Gastrocnemius medialis (tissue), 4 donors: ENCODE measurements around the gene ACTL7A. TPM values are rescaled to one million over a fixed set of nuclear protein-coding genes. Genes with fewer than 3 reads are reported as not detected.

Source experiments
- ATAC-seq, 2 donors: fragments of 150-250 bp; one replicate each; pipeline ENCODE4 v1.9.1; 2016
- DNase-seq, 2 donors: peaks; one replicate each; pipeline ENCODE4 v3.0.0-alpha.2; 2019
- H3K27ac ChIP-seq, 4 donors: fragments of 200-600 bp; sonication (generic); 1 replicate in 1 of 4; 2 replicates in 3 of 4; pipeline ENCODE4 v1.5.1; 2016 to 2018; ENCODE audit warnings: mild to moderate bottlenecking in 2 of 4, moderate library complexity in 1 of 4
- H3K27me3 ChIP-seq, 3 donors: fragments of 200-600 bp; sonication (generic) in 2 of 3; 1 replicate in 1 of 3; 2 replicates in 2 of 3; pipeline versions ENCODE4 v1.5.1 to v1.6.0; 2016 to 2019; ENCODE audit warnings: mild to moderate bottlenecking in 1 of 3, moderate library complexity in 1 of 3
- H3K36me3 ChIP-seq, 2 donors: fragments of 200-600 bp; sonication (generic) in 1 of 2; one replicate each; pipeline ENCODE4 v1.5.1; 2017 to 2018
- H3K4me1 ChIP-seq, 2 donors: fragments of 200-600 bp; sonication (generic) in 1 of 2; one replicate each; pipeline ENCODE4 v1.5.1; 2016 to 2017; ENCODE audit warnings: mild to moderate bottlenecking in 2 of 2
- H3K4me3 ChIP-seq, 4 donors: fragments of 200-600 bp; sonication (generic) in 3 of 4; 1 replicate in 1 of 4; 2 replicates in 3 of 4; pipeline ENCODE4 v1.5.1; 2016 to 2019; ENCODE audit warnings: mild to moderate bottlenecking in 2 of 4
- H3K9me3 ChIP-seq, 3 donors: fragments of 200-600 bp; sonication (generic) in 2 of 3; 1 replicate in 1 of 3; 2 replicates in 2 of 3; pipeline ENCODE4 v1.5.1; 2016 to 2019
- POLR2A ChIP-seq, 2 donors: fragments of 450-650 bp; IDR thresholded peaks; one replicate each; pipeline ENCODE4 v1.6.1; 2017; ENCODE audit warnings: antibody characterized with exemption in 2 of 2, mild to moderate bottlenecking in 2 of 2, moderate library complexity in 2 of 2
- in situ Hi-C, 4 donors: fragments of 200-750 bp; cut with MboI; loops; one replicate each; pipeline versions ENCODE4 v1.15.0 to v1.8.0; 2017; ENCODE audit warnings: low sequenced_read_pairs in 4 of 4
- intact Hi-C: fragments of 100-400 bp; cut with DNase I; formaldehyde crosslinking; loops from one replicate; pipeline ENCODE4 v1.15.1; 2023; ENCODE audit warnings: low total_unique reads
- total RNA-seq, 4 donors: library from RNA; depleted of rRNA; stranded (reverse); fragments of >200 nt; gene quantifications; one replicate each; pipeline versions ENCODE4 v1.1.0 to v1.2.3, GENCODE V29; 2016
- TF ChIP-seq, protein P1 (sequence below), 5 experiments: fragments of 450-650 bp in 3 of 5; fragments of 200-600 bp in 2 of 5; sonication (generic) in 2 of 5; IDR thresholded peaks in 4 of 5; conservative IDR thresholded peaks in 1 of 5; 1 replicate in 4 of 5; 2 replicates in 1 of 5; pipeline ENCODE4 v1.5.1; 2016 to 2019; ENCODE audit warnings: antibody characterized with exemption in 5 of 5, mild to moderate bottlenecking in 3 of 5, moderate library complexity in 3 of 5

ACTL7A gene
- total RNA-seq, 4 donors from 2014 or later, result not detected

DNA sequence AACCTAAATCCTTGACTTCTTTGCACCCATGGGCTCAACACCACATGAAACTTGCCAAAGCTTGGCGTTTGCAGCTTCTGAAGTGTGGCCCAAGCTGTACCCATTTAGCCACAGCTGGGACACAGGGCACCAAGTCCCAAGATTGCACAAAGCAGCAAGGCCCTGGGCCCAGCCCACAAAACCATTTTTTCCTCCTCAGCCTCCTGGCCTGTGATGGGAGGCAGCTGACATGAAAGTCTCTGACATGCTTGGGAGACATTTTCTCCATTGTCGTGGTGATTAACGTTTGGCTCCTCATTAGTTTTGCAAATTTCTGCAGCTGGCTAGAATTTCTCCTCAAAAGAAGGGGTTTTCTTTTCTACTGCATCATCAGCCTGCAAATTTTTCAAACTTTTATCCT, 38.2 kb upstream of the ACTL7A start:
- no peak overlapping the region for H3K4me3 ChIP-seq
- H3K27me3 ChIP-seq, result peaks cover 0 to 3% (median 0%) of the 10 kb centered on the region in 3 donors
- DNase-seq (no peak), ATAC-seq (no peak)
- intact Hi-C loops, result no loop called here
- in situ Hi-C loops, result no loop called here
- H3K4me1 ChIP-seq, result no peaks in the 10 kb centered on the region
- no peaks in the 10 kb centered on the region for H3K36me3 ChIP-seq
- no peaks in the 10 kb centered on the region for H3K9me3 ChIP-seq
- TF ChIP-seq, protein P1, sequence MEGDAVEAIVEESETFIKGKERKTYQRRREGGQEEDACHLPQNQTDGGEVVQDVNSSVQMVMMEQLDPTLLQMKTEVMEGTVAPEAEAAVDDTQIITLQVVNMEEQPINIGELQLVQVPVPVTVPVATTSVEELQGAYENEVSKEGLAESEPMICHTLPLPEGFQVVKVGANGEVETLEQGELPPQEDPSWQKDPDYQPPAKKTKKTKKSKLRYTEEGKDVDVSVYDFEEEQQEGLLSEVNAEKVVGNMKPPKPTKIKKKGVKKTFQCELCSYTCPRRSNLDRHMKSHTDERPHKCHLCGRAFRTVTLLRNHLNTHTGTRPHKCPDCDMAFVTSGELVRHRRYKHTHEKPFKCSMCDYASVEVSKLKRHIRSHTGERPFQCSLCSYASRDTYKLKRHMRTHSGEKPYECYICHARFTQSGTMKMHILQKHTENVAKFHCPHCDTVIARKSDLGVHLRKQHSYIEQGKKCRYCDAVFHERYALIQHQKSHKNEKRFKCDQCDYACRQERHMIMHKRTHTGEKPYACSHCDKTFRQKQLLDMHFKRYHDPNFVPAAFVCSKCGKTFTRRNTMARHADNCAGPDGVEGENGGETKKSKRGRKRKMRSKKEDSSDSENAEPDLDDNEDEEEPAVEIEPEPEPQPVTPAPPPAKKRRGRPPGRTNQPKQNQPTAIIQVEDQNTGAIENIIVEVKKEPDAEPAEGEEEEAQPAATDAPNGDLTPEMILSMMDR (IDR thresholded peaks at IDR 0.05 in 4 of 5, conservative IDR thresholded peaks at IDR 0.05 in 1 of 5), result no peak
- TF ChIP-seq POLR2A (IDR thresholded peaks at IDR 0.05), result no peak
- no peak overlapping the region for H3K27ac ChIP-seq

DNA sequence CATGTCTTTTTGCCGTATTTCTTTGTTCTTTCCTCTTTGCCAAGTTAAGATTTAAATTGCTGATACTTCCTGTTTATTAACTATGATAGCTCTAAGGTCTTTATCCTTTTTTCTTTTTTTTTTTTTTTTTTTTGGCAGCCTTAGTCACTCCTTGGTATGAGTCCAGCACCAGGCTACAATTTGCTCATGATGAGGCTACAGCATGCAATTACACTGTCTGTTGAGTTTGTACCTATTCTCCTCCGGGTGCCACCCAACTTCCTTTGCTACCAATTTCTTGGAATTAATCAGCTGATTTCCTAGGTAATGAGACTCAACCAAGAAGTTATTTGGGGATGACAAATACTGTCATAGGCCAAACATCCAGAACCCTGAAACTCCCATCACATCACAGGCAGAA, 31.8 kb upstream of the ACTL7A start:
- no peaks in the 10 kb centered on the region for H3K4me1 ChIP-seq
- no peaks in the 10 kb centered on the region for H3K27me3 ChIP-seq
- H3K36me3 ChIP-seq, result no peaks in the 10 kb centered on the region
- intact Hi-C loops, result no loop called here
- ATAC-seq (no peak), DNase-seq (no peak)
- H3K27ac ChIP-seq, result no peak overlapping the region
- in situ Hi-C loops, result no loop called here
- no peaks in the 10 kb centered on the region for H3K9me3 ChIP-seq
- TF ChIP-seq, protein P1 (IDR thresholded peaks at IDR 0.05 in 4 of 5, conservative IDR thresholded peaks at IDR 0.05 in 1 of 5), result no peak
- H3K4me3 ChIP-seq, result no peak overlapping the region

DNA sequence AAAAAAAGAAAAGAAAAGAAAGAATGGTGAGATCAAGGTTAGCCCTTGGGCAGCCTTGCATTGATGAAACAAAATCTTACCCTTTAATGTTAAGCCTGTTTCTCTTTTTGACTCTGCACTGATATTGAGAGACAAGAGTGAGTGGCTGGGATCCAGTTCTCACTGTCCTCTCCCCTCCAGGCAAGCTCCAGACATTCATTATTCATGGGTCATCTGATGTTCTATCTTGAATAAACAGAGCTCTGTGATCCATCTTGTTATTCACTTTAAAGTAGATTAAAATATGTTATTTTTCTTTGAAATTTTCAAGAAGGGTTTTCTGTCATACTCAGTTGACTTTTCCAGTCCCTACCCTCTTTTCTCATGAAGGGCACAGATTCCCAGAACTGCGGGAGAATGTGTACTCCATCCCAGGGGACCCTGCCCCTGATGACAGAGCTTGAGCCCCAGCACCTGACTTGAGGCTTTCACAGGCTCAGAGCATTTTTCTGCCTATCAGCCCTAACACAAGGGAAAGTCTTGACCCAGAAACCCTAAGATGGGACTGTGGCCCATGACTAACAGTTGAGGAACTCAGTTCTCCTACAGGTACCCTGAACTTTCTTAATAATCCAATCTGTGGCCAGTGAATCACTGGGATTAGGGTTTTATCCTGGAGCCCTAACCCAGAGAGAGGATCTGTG, 30.4 kb upstream of the ACTL7A start:
- in situ Hi-C loops, result no loop called here
- no peaks in the 10 kb centered on the region for H3K9me3 ChIP-seq
- intact Hi-C loops, result no loop called here
- H3K27me3 ChIP-seq, result no peaks in the 10 kb centered on the region
- no peak overlapping the region for H3K4me3 ChIP-seq
- TF ChIP-seq POLR2A (IDR thresholded peaks at IDR 0.05), result no peak
- TF ChIP-seq, protein P1 (IDR thresholded peaks at IDR 0.05 in 4 of 5, conservative IDR thresholded peaks at IDR 0.05 in 1 of 5), result no peak
- ATAC-seq, result no peak
- no peaks in the 10 kb centered on the region for H3K36me3 ChIP-seq
- H3K27ac ChIP-seq, result no peak overlapping the region
- no peak for DNase-seq
- H3K4me1 ChIP-seq, result no peaks in the 10 kb centered on the region

DNA sequence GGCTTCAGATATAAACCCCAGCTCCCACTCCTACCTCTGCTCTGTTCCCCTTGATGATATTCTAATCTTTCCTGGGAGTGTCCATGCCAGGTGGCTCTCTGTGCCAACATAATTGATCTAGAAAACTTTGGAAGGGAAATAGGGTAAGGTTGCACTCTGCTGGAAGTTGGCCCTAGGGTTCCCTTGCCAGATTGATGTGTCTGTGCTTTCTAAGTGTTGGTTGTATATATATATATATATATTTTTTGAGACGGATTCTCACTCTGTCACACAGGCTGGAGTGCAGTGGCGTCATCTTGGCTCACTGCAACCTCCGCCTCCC, 29.9 kb upstream of the ACTL7A start:
- no peaks in the 10 kb centered on the region for H3K9me3 ChIP-seq
- no peaks in the 10 kb centered on the region for H3K27me3 ChIP-seq
- H3K4me3 ChIP-seq, result no peak overlapping the region
- intact Hi-C loops, result no loop called here
- DNase-seq (no peak), ATAC-seq (no peak)
- H3K36me3 ChIP-seq, result no peaks in the 10 kb centered on the region
- H3K27ac ChIP-seq, result no peak overlapping the region
- no peak for TF ChIP-seq POLR2A (IDR thresholded peaks at IDR 0.05)
- in situ Hi-C loops, result no loop called here
- H3K4me1 ChIP-seq, result no peaks in the 10 kb centered on the region

DNA sequence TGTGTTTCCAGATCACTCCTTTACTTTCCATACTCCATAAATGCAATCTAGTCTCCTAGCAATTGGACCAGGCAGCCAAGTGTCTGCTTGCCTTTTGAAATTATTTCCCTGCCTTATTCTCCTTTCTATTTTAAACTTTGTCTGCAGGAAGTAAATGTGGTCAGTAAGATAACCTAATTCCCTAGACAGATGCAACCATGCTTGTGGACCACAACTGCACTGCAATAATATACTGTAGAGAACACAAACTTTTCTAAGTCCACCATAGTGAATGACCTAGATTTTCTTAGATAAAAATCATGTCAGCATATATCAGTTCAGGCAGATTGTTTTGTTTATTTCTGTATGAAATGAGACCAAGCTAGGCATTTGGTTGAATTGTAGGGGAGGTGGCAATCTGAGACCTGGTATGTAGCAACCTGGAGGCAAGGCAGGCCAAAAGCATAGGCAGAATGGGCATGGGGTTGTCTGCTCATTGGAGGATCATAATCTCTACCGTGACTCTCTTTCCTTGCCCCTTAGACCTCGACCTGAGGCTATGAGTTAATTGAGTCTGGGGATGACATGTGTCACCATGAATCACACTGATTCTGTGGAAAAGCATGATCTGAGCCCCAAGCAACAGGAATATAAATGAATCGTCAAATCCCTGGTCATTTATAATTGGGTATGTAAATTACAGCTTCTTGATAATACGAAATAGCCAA, 27.0 kb upstream of the ACTL7A start:
- TF ChIP-seq, protein P1 (IDR thresholded peaks at IDR 0.05 in 4 of 5, conservative IDR thresholded peaks at IDR 0.05 in 1 of 5), result no peak
- TF ChIP-seq POLR2A (IDR thresholded peaks at IDR 0.05), result no peak
- in situ Hi-C loops (no loop called here), intact Hi-C loops (no loop called here)
- H3K27ac ChIP-seq, result no peak overlapping the region
- no peaks in the 10 kb centered on the region for H3K9me3 ChIP-seq
- DNase-seq (no peak), ATAC-seq (no peak)
- no peak overlapping the region for H3K4me3 ChIP-seq
- no peaks in the 10 kb centered on the region for H3K27me3 ChIP-seq
- H3K4me1 ChIP-seq, result no peaks in the 10 kb centered on the region
- H3K36me3 ChIP-seq, result no peaks in the 10 kb centered on the region
